Prostate gland (tissue), 2 donors: Measurements from ENCODE around the gene SCAMP4. TPM values are rescaled to one million over a fixed set of nuclear protein-coding genes. Genes with fewer than 3 reads are reported as not detected.

Experiments used
- DNase-seq: peaks from one replicate; pipeline ENCODE4 v3.0.0-alpha.2; 2019; ENCODE audit warnings: low spot score
- H3K27ac ChIP-seq, 2 donors: fragments of 200-600 bp; sonication (generic); 2 replicates each; pipeline ENCODE4 v1.5.1; 2017 to 2019
- H3K27me3 ChIP-seq: fragments of 200-600 bp; sonication (generic); replicated peaks from 2 replicates; pipeline ENCODE4 v1.5.1; 2019; ENCODE audit not compliant: insufficient read depth
- H3K36me3 ChIP-seq, 2 donors: fragments of 200-600 bp; sonication (generic); 1 replicate in 1 of 2; 2 replicates in 1 of 2; pipeline versions ENCODE4 v1.5.1 to v1.8.1; 2017 to 2019
- H3K4me1 ChIP-seq: fragments of 200-600 bp; sonication (generic); replicated peaks from 2 replicates; pipeline ENCODE4 v1.5.1; 2019
- H3K4me3 ChIP-seq, 2 donors: fragments of 200-600 bp; sonication (generic); 2 replicates each; pipeline ENCODE4 v1.5.1; 2017 to 2019
- H3K9me3 ChIP-seq: fragments of 200-600 bp; sonication (generic); 2 replicates; pipeline ENCODE4 v1.5.1; 2017
- POLR2A ChIP-seq: fragments of 450-650 bp; IDR thresholded peaks from one replicate; pipeline ENCODE4 v1.6.1; 2016; ENCODE audit warnings: antibody characterized with exemption, mild to moderate bottlenecking
- POLR2AphosphoS5 ChIP-seq: sonication (generic); formaldehyde crosslinking; IDR thresholded peaks from one replicate; pipeline ENCODE4 v1.6.1; 2017; ENCODE audit warnings: antibody characterized with exemption
- WGBS: methylation state at CpG from one replicate; pipeline ENCODE4 v1.1.5; 2018; 5-methylcytosine and 5-hydroxymethylcytosine counted together
- intact Hi-C: fragments of 100-400 bp; cut with DNase I; formaldehyde crosslinking; loops from one replicate; pipeline ENCODE4 v1.14.2; 2022
- total RNA-seq, 2 donors: library from RNA; depleted of rRNA; stranded (reverse); fragments of >200 nt; gene quantifications; one replicate each; pipeline ENCODE4 v1.1.0, GENCODE V29; 2016
- TF ChIP-seq, protein P1 (sequence below), 4 experiments: fragments of 200-600 bp in 2 of 4; fragments of 450-650 bp in 2 of 4; sonication (generic) in 2 of 4; IDR thresholded peaks; 1 replicate in 3 of 4; 2 replicates in 1 of 4; pipeline ENCODE4 v1.5.1; 2016 to 2019; ENCODE audit warnings: antibody characterized with exemption in 4 of 4, mild to moderate bottlenecking in 2 of 4, moderate library complexity in 2 of 4

The SCAMP4 gene
- total RNA-seq, 2 donors from 2014 or later = 161 to 248 TPM

DNA sequence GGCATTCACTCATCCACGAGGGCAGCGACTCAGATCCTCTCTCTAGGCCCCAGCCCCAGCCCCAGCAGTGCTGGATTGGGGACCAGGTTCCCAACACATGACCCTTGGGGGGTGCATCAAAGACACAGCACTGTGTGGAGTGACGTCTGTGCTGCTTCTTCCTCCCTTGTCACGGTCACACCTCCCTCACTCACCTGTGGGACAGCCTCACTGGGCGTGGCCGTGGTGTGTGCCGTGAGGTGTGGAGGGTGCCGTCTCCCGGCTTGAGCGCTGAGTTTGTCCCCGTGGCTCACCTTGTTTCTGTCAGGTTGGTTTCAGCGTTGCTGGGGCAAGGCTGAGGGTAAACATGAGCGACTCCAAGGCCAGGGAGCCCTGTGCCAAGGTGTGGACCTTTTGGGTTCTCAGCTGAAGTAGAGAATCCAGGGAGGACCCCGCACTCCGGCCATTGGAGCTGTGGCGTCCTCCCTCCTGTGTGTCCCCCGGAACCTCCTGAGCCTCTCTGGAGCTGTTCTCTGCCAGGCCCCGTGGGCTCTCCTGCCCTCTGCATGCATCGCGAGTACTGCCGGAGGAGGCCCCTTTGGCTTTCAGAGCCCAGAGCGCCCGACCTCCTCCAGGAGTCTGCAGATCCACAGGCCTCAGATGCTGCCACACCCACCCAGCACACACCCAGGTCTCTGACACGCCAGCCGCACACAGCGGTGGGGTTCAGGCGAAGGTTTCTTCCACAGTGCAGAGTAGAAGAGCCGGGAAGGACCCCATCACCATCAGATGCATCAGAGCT is 69.4 kb downstream of the SCAMP4 start:
- no peaks in the 10 kb centered on the region for H3K27me3 ChIP-seq
- WGBS = 81% methylated on average over 28 of the region's 28 CpGs
- no peak for TF ChIP-seq POLR2A
- TF ChIP-seq, protein P1, sequence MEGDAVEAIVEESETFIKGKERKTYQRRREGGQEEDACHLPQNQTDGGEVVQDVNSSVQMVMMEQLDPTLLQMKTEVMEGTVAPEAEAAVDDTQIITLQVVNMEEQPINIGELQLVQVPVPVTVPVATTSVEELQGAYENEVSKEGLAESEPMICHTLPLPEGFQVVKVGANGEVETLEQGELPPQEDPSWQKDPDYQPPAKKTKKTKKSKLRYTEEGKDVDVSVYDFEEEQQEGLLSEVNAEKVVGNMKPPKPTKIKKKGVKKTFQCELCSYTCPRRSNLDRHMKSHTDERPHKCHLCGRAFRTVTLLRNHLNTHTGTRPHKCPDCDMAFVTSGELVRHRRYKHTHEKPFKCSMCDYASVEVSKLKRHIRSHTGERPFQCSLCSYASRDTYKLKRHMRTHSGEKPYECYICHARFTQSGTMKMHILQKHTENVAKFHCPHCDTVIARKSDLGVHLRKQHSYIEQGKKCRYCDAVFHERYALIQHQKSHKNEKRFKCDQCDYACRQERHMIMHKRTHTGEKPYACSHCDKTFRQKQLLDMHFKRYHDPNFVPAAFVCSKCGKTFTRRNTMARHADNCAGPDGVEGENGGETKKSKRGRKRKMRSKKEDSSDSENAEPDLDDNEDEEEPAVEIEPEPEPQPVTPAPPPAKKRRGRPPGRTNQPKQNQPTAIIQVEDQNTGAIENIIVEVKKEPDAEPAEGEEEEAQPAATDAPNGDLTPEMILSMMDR (IDR thresholded peaks at IDR 0.05) = no peak
- TF ChIP-seq POLR2AphosphoS5 = no peak
- no peaks in the 10 kb centered on the region for H3K4me1 ChIP-seq
- no peaks in the 10 kb centered on the region for H3K9me3 ChIP-seq
- no peak overlapping the region for H3K27ac ChIP-seq
- DNase-seq = no peak
- intact Hi-C loops = no loop called here
- H3K36me3 ChIP-seq = peaks cover 3 to 11% of the 10 kb centered on the region in 2 donors
- no peak overlapping the region for H3K4me3 ChIP-seq

DNA sequence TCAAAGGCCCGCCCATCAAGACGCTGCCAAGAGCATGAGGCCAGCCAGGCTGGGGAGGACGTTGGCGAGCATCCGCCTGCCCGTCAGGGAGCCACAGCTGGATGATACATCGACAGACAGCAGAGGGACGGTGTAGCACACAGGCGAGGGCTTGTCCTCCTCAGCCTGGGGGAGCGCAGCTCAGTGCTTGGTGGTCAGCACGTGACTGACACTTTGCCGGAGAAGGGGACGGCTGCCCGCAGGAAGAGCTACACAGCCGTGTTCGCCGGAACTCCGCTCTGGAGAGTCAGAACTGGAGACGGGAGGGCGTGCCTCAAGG is 69.9 kb downstream of the SCAMP4 start:
- H3K36me3 ChIP-seq = peaks cover 3 to 16% of the 10 kb centered on the region in 2 donors
- no peak overlapping the region for H3K4me3 ChIP-seq
- TF ChIP-seq, protein P1 (IDR thresholded peaks at IDR 0.05) = no peak
- TF ChIP-seq POLR2A (no peak), POLR2AphosphoS5 (no peak)
- H3K27me3 ChIP-seq = no peaks in the 10 kb centered on the region
- 63% methylated on average over 20 of the region's 20 CpGs for WGBS
- DNase-seq = no peak
- no peaks in the 10 kb centered on the region for H3K4me1 ChIP-seq
- no peak overlapping the region for H3K27ac ChIP-seq
- no peaks in the 10 kb centered on the region for H3K9me3 ChIP-seq
- intact Hi-C loops = no loop called here

Other genes starting within 250 kb of the SCAMP4 start
- gene ONECUT3, start 151.9 kb upstream of the SCAMP4 start, total RNA-seq = not detected
- 1 to 10 TPM in 1 of 2 donors, under 1 TPM in 1; 0.18 to 4.7 TPM for gene ATP8B3, start 93.1 kb upstream of the SCAMP4 start, total RNA-seq
- 10 to 100 TPM; 29.8 to 59.1 TPM for gene REXO1, start 56.9 kb upstream of the SCAMP4 start, total RNA-seq
- 10 to 100 TPM in 1 of 2 donors, 1 to 10 TPM in 1; 8.4 to 22.8 TPM for gene KLF16, start 41.8 kb upstream of the SCAMP4 start, total RNA-seq
- 100 to 1,000 TPM; 131 to 146 TPM for gene ABHD17A, start 19.9 kb upstream of the SCAMP4 start, total RNA-seq
- gene ADAT3, start within 50 bp of the SCAMP4 start, total RNA-seq = 10 to 100 TPM; 17.3 to 25.1 TPM
- 100 to 1,000 TPM in 1 of 2 donors, 10 to 100 TPM in 1; 56.5 to 107 TPM for gene CSNK1G2, start 35.8 kb downstream of the SCAMP4 start, total RNA-seq
- 100 to 1,000 TPM; 116 to 136 TPM for gene BTBD2, start 110.3 kb downstream of the SCAMP4 start, total RNA-seq
- 100 to 1,000 TPM; 141 to 189 TPM for gene MKNK2, start 145.8 kb downstream of the SCAMP4 start, total RNA-seq
- gene MOB3A, start 190.9 kb downstream of the SCAMP4 start, total RNA-seq = 10 to 100 TPM; 40.1 to 43.5 TPM
- 10 to 100 TPM; 11.8 to 50.2 TPM for gene IZUMO4, start 191.5 kb downstream of the SCAMP4 start, total RNA-seq
- gene AP3D1, start 246.2 kb downstream of the SCAMP4 start, total RNA-seq = 100 to 1,000 TPM; 115 to 178 TPM